ENCODE data around the gene ARMH3. TPM values are rescaled to one million over a fixed set of nuclear protein-coding genes. Genes with fewer than 3 reads are reported as not detected.

The ARMH3 gene
- total and polyA plus RNA-seq, 2 donors, result 13.4 to 23.0 TPM

DNA sequence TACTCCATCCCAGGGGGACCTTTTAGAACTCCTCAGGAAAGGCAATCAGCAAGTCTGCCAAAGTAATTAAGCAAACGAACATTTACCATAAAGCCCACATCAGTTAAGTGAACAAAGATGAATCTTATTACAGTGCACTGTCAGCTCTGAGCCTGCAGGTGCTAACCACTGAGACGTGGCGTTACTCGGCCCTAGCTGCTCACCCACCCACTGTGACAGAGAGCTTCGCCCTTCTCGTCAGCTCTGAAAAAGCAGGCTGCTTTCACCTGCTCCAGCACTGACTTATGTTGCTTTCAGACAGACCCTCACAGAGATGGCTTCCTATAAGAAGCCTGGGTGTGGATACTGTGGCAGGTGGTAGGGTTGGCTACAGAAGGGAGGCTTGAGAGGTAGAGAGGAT is 154.6 kb downstream of the ARMH3 start:
- no peaks in the 10 kb centered on the region for H3K36me3 ChIP-seq (ENCODE audit: insufficient read depth)
- no peak for DNase-seq (ENCODE audit: extremely low spot score)
- H3K4me1 ChIP-seq (ENCODE audit: insufficient read depth), result no peaks in the 10 kb centered on the region
- H3K27ac ChIP-seq (ENCODE audit: low read depth), result no peak overlapping the region
- no peak overlapping the region for H3K4me3 ChIP-seq (ENCODE audit: low read depth, low read length)
- WGBS, result 89% methylated on average over 6 of the region's 6 CpGs

DNA sequence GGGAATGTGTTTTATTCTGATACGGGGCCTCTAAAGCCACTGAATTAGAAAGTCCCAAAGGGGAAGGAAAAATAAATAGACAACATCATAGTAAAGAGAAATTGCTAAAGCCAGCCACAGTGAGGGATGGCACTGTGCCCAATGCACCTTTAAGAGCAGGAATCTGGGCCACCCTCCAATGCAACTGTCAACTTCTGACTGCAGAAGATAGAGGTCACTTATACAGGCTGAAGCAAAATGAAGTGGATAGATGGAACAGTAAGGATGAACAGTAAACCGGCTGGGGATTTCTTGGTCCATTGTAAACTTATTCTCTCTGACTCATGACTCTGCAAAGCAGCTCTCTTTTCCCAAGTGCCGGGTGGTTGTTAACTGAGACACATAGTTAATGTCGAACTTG is 158.3 kb downstream of the ARMH3 start:
- WGBS, result 39% methylated on average over 4 of the region's 4 CpGs
- no peak for DNase-seq (ENCODE audit: extremely low spot score)
- no peaks in the 10 kb centered on the region for H3K4me1 ChIP-seq (ENCODE audit: insufficient read depth)
- no peak overlapping the region for H3K4me3 ChIP-seq (ENCODE audit: low read depth, low read length)
- H3K36me3 ChIP-seq (ENCODE audit: insufficient read depth), result no peaks in the 10 kb centered on the region
- H3K27ac ChIP-seq (ENCODE audit: low read depth), result no peak overlapping the region

DNA sequence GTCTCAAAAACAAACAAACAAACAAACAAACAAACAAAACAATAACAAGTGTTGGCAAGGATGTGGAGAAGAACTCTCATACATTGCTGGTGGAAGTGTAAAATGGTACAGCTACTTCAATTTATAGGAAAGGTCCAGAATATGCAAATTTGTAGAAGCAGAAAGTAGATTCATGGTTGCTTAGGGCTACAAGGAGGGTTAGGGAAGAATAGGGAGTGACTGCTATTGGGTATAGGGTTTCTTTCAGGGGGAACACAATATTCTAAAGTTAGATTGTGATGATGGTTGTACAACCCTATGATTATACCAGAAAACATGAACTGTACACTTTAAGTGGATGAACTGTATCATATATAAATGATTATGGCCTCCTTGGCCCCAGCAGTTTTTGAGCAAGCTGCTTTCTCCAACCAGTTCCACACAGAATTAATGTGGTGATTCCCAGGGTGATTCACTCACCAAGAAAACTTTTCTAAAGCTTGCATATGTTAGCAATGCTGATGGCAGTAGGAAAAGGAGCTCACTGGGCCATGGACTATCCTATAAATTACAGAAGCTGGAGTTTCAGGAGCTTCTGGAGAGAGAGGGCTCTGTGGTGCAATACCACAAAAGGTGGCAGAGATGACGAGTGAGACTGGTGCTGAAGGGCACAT is 159.6 kb downstream of the ARMH3 start:
- Histone ChIP-seq H3K4me1 (ENCODE audit: insufficient read depth) (no peaks in the 10 kb centered on the region), H3K36me3 (ENCODE audit: insufficient read depth) (no peaks in the 10 kb centered on the region), H3K27ac (ENCODE audit: low read depth) (no peak overlapping the region), H3K4me3 (ENCODE audit: low read depth, low read length) (no peak overlapping the region)
- 97% methylated on average over 1 of the region's 1 CpG for WGBS
- DNase-seq (ENCODE audit: extremely low spot score), result no peak

DNA sequence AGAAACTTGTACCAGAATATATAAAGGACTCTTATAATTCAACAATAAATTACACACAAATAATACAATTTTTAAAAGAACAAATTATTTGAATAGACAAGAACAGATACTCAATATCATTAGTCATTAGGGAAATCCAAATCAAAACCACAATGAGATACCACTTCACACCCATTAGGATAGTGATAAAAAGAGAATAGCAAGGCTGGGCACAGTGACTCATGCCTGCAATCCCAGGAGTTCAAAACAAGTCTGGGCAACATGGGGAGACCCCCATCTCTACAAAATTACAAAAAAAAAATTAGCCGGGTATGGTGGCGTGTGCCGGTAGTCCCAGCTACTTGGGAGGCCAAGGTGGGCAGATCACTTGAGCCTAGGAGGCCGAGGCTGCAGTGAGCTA is 160.2 kb downstream of the ARMH3 start:
- Histone ChIP-seq H3K36me3 (ENCODE audit: insufficient read depth) (no peaks in the 10 kb centered on the region), H3K27ac (ENCODE audit: low read depth) (no peak overlapping the region), H3K4me3 (ENCODE audit: low read depth, low read length) (no peak overlapping the region), H3K4me1 (ENCODE audit: insufficient read depth) (no peaks in the 10 kb centered on the region)
- DNase-seq (ENCODE audit: extremely low spot score), result no peak
- WGBS, result 98% methylated on average over 4 of the region's 4 CpGs

DNA sequence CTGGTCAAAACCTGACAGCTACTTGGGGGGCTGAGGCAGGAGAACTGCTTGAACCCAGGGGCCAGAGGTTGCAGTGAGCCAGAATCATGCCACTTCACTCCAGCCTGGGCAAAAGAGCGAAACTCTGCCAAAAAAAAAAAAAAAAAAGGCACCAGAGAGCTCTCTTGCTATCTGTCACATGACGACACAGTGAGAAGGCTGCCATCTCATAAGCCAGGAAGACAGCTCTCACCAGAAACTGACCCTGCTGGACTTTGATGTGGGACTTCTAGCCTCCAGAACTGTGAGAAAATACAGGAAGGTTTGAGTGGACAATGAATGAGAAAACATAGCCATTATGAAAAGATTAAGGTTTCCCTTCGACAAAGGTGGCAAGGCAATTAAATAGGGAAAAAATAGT is 161.2 kb downstream of the ARMH3 start:
- DNase-seq (ENCODE audit: extremely low spot score), result no peak

DNA sequence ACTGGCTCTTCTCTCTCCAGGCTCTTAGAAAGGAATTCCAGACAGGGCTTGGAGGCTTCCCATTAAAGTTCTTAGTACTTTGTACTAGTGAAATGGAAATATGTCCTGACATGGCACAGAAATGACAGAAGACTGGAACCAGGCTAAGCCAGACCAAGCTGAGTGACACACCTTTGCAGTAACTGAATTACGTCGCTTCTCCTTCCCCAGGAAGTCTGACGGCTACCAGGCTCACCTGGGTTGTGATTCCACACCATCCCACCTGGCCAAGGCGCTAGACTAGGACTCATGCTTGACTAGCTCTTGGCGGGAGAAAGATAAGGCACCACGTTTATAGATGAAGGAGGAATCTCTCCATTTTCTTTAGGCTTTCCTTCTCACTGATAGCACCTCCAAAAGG is 161.7 kb downstream of the ARMH3 start:
- 88% methylated on average over 6 of the region's 6 CpGs for WGBS
- H3K4me1 ChIP-seq (ENCODE audit: insufficient read depth), result no peaks in the 10 kb centered on the region
- no peak overlapping the region for H3K27ac ChIP-seq (ENCODE audit: low read depth)
- no peaks in the 10 kb centered on the region for H3K36me3 ChIP-seq (ENCODE audit: insufficient read depth)
- DNase-seq (ENCODE audit: extremely low spot score), result no peak
- H3K4me3 ChIP-seq (ENCODE audit: low read depth, low read length), result no peak overlapping the region

More for the DNA sequence above, 161.2 kb downstream of the ARMH3 start:
- Histone ChIP-seq H3K4me3 (ENCODE audit: low read depth, low read length) (no peak overlapping the region), H3K4me1 (ENCODE audit: insufficient read depth) (no peaks in the 10 kb centered on the region), H3K27ac (ENCODE audit: low read depth) (no peak overlapping the region), H3K36me3 (ENCODE audit: insufficient read depth) (no peaks in the 10 kb centered on the region)
- WGBS, result 83% methylated on average over 3 of the region's 3 CpGs

DNA sequence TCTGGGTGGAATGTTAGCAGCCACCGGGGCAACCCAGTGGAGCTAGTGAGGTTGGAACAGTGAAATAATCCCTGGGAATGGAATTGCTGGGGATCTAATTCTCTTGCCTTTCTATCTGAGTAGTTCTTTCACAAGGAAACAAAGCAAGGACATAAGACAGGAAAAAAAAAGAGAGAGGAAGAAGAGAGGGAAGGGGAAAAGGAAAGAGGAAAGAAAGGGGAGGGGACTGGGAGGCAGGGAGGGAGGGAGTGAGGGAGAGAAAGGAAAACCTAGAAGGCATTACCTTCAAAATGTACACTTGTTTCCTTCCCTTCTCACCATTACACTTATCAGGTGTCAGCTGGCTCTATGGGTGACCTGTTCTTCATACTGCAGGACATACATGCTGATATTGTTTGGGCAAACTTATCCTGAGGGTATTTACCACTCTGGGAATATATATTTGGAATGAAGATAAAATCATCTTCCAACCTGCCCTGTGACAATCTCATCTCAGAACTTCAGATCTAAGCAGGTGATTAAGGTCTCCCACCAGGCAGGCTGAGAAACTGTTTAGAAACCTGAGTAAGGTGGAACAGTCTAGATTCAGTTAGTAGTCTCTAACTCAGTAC is 162.4 kb downstream of the ARMH3 start:
- H3K36me3 ChIP-seq (ENCODE audit: insufficient read depth), result no peaks in the 10 kb centered on the region
- H3K27ac ChIP-seq (ENCODE audit: low read depth), result no peak overlapping the region
- 77% methylated on average over 1 of the region's 1 CpG for WGBS
- DNase-seq (ENCODE audit: extremely low spot score), result no peak
- no peak overlapping the region for H3K4me3 ChIP-seq (ENCODE audit: low read depth, low read length)
- no peaks in the 10 kb centered on the region for H3K4me1 ChIP-seq (ENCODE audit: insufficient read depth)

DNA sequence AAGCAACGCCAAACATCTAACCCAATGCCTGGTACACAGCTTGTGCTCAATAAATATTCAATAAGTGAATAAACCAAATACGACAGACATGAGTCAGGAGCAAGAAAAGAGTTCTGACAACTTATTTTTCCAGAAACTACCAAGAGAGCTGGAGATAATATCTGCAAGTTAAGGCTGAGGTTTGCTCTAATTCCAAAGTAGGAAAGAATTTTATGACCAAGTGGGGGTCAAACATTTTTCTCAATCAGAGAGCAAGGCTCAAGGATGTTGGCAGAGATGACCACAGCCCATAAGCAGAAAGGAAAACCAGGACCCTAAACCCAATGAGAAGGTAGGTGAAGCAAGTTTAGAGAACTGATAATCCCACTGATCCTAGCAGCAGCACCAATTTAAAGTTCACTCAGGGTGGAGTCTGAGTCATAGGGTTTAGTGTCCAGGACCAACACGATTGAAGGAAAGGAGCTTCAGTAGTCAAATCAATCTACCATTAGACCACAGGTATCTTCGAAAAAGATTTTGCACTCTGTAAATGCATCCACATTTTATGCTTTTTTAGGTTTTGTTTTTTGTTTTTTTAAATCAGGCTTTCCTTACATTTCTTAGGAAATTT is 163.1 kb downstream of the ARMH3 start:
- Histone ChIP-seq H3K4me1 (ENCODE audit: insufficient read depth) (no peaks in the 10 kb centered on the region), H3K4me3 (ENCODE audit: low read depth, low read length) (no peak overlapping the region), H3K36me3 (ENCODE audit: insufficient read depth) (no peaks in the 10 kb centered on the region), H3K27ac (ENCODE audit: low read depth) (no peak overlapping the region)
- WGBS, result 75% methylated on average over 4 of the region's 4 CpGs
- DNase-seq (ENCODE audit: extremely low spot score), result no peak

DNA sequence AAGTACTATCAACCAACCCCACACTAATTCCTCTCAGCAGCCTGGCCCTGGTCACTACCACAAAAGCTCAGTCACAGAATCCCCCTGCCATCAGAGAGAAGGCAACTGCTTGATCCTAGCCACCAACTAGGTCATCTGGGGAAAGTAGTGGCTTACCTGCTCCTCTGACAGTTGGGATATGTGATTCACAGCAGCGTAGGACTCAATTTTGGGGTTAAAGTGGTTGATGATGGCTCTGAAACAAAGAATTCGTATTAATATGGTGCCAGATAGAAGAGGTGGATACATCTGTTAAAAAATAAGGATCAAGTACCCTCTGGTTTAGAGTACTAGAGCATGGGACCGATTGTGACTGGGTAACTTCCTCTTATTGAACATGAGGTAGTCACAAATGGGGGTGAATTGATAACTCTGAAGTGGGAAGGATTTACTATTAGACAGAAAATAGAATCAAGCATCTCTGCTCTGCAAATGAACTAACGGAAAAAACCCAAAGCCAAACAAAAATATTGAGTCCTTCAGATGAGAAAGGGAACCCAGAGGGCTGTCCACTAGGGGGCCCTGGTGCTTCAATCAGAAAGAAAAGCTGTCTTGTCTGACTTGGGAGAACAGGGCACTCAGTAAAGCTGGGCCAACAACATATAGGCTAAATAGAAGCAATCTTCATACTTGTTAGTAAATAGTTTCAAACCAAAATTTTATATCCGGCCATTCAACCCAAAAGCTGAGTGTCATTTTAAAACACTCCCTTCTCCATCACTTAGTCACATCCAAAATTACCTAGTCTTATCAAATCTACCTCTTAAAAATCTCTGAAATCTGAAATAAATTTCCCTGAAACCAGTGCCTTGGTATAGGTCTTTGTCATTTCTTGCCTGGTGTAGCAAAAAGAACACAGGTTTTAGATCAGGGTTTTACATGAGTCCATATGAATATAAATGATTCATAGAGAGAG is 166.4 kb downstream of the ARMH3 start:
- whole genome bisulfite sequencing, result 71% methylated on average over 5 of the region's 5 CpGs

DNA sequence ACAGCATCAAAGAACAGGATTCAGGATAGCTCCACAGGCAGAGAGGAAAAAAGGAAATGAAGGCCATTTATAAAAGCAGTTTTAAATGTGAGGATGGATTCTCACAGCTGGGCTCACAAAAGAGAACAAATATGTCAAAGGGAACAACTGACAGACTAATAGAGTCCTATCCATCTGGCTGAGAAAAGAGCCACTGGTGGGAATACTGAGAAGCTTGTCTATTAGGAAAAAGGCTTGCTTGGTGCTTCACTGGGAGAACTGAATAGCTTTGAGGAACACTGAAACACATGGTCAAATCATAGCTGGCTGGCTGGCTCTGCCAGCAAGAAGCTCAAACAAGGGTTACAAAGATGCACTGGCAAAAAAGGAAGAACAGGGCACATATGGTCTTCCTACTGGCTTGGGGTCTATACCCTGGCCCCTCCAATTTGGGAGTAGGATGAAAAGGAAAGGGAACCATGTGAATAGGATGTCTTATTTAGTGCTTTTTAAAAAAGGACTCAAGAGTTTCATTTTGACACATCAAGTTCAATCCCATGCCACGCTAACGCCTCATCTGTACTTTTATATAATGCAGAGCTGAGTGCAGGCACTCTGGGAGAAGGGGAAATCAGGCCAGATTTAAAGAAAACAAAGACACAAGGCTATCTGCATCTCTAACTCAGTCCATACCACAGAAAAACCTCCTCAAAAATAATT is 167.6 kb downstream of the ARMH3 start:
- 90% methylated on average over 2 of the region's 2 CpGs for WGBS
- DNase-seq (ENCODE audit: extremely low spot score), result no peak
- no peak overlapping the region for H3K4me3 ChIP-seq (ENCODE audit: low read depth, low read length)

More for the DNA sequence above, 166.4 kb downstream of the ARMH3 start:
- no peaks in the 10 kb centered on the region for H3K36me3 ChIP-seq (ENCODE audit: insufficient read depth)
- no peak for DNase-seq (ENCODE audit: extremely low spot score)
- H3K27ac ChIP-seq (ENCODE audit: low read depth), result no peak overlapping the region
- H3K4me1 ChIP-seq (ENCODE audit: insufficient read depth), result no peaks in the 10 kb centered on the region
- no peak overlapping the region for H3K4me3 ChIP-seq (ENCODE audit: low read depth, low read length)

DNA sequence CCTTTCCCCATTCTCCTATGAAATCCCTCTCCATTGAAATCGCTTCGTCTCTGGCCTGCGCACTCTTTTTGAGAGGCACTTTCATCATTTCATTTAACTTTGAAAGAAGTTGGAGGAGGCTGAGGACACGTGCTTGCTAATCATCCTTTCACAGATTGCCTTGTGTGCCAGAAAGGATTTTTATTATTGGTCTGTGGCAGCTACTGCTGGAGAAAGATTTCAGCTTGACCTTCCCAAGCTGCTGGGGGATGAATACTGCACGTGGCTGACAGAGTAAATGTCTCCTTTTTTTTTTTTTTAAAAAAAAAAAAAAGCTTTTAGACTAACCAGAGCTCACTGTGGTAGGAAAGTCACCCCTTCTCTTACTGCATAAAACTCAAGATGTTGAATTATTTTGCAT is 168.2 kb downstream of the ARMH3 start:
- 80% methylated on average over 5 of the region's 5 CpGs for WGBS
- Histone ChIP-seq H3K4me1 (ENCODE audit: insufficient read depth) (no peaks in the 10 kb centered on the region), H3K27ac (ENCODE audit: low read depth) (no peak overlapping the region), H3K36me3 (ENCODE audit: insufficient read depth) (no peaks in the 10 kb centered on the region), H3K4me3 (ENCODE audit: low read depth, low read length) (no peak overlapping the region)
- no peak for DNase-seq (ENCODE audit: extremely low spot score)

More for the DNA sequence above, 167.6 kb downstream of the ARMH3 start:
- no peaks in the 10 kb centered on the region for H3K4me1 ChIP-seq (ENCODE audit: insufficient read depth)
- H3K36me3 ChIP-seq (ENCODE audit: insufficient read depth), result no peaks in the 10 kb centered on the region
- H3K27ac ChIP-seq (ENCODE audit: low read depth), result no peak overlapping the region

DNA sequence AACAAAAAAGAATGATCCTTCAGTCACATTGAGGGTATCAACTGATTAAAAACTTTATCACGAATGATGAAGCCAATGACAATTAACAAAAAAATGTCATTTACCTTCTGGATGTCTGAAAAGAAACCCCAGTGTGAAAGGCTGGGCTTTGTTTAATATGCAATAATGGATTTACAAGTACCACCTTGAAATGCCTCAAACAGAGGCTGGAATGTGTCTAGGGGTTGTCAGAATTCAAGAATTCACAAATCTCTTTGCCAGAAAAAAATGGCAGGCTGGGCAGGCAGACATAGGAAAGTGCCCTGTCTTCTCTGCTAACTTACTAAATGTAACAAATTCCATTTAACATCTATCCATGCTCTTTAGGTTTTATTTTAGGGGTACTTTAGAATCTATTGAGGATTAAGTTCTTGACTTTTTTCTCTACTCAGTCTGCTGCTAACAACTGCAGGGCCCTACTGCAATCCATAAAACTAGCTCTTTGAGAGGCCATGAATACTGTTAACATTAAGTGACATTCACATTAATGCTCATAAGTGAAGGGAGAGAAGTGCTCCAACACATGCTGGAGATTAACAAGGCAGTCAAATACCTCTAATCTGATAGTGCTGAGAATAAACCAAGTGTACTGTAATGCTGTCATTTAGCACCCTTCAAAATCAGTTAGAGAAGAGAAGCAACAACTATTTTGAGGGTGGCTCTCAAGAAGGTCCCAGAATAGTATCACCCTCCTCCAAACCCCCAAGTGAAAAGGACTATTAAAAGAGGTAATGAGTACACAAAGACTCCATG is 169.3 kb downstream of the ARMH3 start:
- no peak for DNase-seq (ENCODE audit: extremely low spot score)
- H3K36me3 ChIP-seq (ENCODE audit: insufficient read depth), result no peaks in the 10 kb centered on the region
- no peak overlapping the region for H3K4me3 ChIP-seq (ENCODE audit: low read depth, low read length)
- 93% methylated on average over 1 of the region's 1 CpG for whole genome bisulfite sequencing
- H3K27ac ChIP-seq (ENCODE audit: low read depth), result no peak overlapping the region
- H3K4me1 ChIP-seq (ENCODE audit: insufficient read depth), result no peaks in the 10 kb centered on the region

Measured in urinary bladder (tissue), 4 donors.